Measurements from ENCODE around the gene GREB1L. TPM values are rescaled to one million over a fixed set of nuclear protein-coding genes. Genes with fewer than 3 reads are reported as not detected.

Gene GREB1L
- total RNA-seq, 2 donors from 2014 or later = 3.1 to 3.9 TPM

DNA sequence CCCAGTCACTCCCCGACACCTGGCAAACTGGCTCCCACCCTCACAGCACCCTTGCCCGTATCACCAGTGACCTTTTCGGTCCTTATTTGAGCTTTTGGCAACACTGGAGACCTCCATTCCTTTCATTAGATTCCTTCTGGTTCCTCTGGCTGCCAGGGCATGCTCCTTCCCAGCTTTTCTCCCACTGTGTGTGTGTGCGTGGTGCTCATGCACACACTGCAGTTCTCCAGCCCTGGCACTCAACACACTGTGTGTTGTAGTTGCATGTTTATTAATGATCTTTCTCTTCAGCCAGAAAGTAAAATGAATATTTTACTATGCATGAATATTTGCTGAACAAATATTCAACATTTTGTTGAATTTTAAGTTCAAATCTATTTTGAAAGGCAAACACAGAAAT, 219.4 kb downstream of the GREB1L start:
- H3K27ac Mint-ChIP-seq = no peak overlapping the region
- Histone ChIP-seq H3K9me3 (ENCODE audit: control insufficient read depth, low read length) (no peaks in the 10 kb centered on the region), H3K36me3 (ENCODE audit: control insufficient read depth, insufficient read depth, low read length) (no peaks in the 10 kb centered on the region), H3K27me3 (ENCODE audit: control insufficient read depth, insufficient read depth, low read length, poor library complexity, severe bottlenecking) (peaks cover 4% of the 10 kb centered on the region), H3K4me3 (ENCODE audit: low read length) (no peak overlapping the region), H3K27ac (ENCODE audit: low read depth, low read length) (no peak overlapping the region), H3K9ac (ENCODE audit: extremely low read depth, low read length, poor library complexity, severe bottlenecking) (no peak overlapping the region), H3K4me1 (ENCODE audit: control insufficient read depth, insufficient read depth, low read length) (no peaks in the 10 kb centered on the region)
- peaks cover 22% of the 10 kb centered on the region for H3K27me3 Mint-ChIP-seq (ENCODE audit: insufficient read depth)
- H3K36me3 Mint-ChIP-seq (ENCODE audit: low read depth) = no peaks in the 10 kb centered on the region
- H3K4me3 Mint-ChIP-seq = no peak overlapping the region
- 91 to 92% methylated on average over 3 to 4 of the region's 4 CpGs for WGBS, 2 experiments (ENCODE audit: insufficient coverage in 1 of 2, insufficient read length in 1 of 2)
- no peaks in the 10 kb centered on the region for H3K9me3 Mint-ChIP-seq
- DNase-seq = no peak
- H3K4me1 Mint-ChIP-seq = no peaks in the 10 kb centered on the region
- TF ChIP-seq, protein P1, sequence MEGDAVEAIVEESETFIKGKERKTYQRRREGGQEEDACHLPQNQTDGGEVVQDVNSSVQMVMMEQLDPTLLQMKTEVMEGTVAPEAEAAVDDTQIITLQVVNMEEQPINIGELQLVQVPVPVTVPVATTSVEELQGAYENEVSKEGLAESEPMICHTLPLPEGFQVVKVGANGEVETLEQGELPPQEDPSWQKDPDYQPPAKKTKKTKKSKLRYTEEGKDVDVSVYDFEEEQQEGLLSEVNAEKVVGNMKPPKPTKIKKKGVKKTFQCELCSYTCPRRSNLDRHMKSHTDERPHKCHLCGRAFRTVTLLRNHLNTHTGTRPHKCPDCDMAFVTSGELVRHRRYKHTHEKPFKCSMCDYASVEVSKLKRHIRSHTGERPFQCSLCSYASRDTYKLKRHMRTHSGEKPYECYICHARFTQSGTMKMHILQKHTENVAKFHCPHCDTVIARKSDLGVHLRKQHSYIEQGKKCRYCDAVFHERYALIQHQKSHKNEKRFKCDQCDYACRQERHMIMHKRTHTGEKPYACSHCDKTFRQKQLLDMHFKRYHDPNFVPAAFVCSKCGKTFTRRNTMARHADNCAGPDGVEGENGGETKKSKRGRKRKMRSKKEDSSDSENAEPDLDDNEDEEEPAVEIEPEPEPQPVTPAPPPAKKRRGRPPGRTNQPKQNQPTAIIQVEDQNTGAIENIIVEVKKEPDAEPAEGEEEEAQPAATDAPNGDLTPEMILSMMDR (conservative IDR thresholded peaks at IDR 0.05) = no peak

DNA sequence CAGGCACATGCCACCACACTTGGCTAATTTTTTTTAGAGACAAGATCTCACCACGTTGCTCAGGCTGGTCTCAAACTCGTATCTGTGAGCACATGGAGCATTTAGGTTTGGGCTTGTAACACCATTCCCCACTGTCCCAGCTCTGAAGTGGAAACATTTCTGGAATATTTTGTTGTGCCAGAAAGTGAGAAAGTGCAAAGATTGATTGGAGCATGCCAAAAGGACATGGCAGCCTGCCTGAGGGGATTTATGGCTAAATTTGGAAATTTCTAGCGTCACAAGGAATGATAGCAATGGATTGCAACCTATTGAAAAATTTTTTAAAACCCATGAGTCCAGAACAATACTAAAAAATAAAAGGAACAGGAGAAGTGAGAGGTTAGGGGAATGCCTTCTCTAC, 221.7 kb downstream of the GREB1L start:
- no peak overlapping the region for H3K9ac ChIP-seq (ENCODE audit: extremely low read depth, low read length, poor library complexity, severe bottlenecking)
- Mint-ChIP-seq H3K9me3 (no peaks in the 10 kb centered on the region), H3K4me1 (no peaks in the 10 kb centered on the region), H3K4me3 (no peak overlapping the region), H3K27ac (no peak overlapping the region), H3K27me3 (ENCODE audit: insufficient read depth) (peaks cover 43% of the 10 kb centered on the region), H3K36me3 (ENCODE audit: low read depth) (no peaks in the 10 kb centered on the region)
- H3K36me3 ChIP-seq (ENCODE audit: control insufficient read depth, insufficient read depth, low read length) = no peaks in the 10 kb centered on the region
- H3K9me3 ChIP-seq (ENCODE audit: control insufficient read depth, low read length) = no peaks in the 10 kb centered on the region
- peaks cover 7% of the 10 kb centered on the region for H3K27me3 ChIP-seq (ENCODE audit: control insufficient read depth, insufficient read depth, low read length, poor library complexity, severe bottlenecking)
- H3K4me1 ChIP-seq (ENCODE audit: control insufficient read depth, insufficient read depth, low read length) = no peaks in the 10 kb centered on the region
- TF ChIP-seq, protein P1 (conservative IDR thresholded peaks at IDR 0.05) = no peak
- no peak for DNase-seq
- no peak overlapping the region for H3K27ac ChIP-seq (ENCODE audit: low read depth, low read length)
- H3K4me3 ChIP-seq (ENCODE audit: low read length) = no peak overlapping the region
- WGBS, 2 experiments (ENCODE audit: insufficient coverage in 1 of 2, insufficient read length in 1 of 2) = 96 to 100% methylated on average over 1 to 3 of the region's 3 CpGs

DNA sequence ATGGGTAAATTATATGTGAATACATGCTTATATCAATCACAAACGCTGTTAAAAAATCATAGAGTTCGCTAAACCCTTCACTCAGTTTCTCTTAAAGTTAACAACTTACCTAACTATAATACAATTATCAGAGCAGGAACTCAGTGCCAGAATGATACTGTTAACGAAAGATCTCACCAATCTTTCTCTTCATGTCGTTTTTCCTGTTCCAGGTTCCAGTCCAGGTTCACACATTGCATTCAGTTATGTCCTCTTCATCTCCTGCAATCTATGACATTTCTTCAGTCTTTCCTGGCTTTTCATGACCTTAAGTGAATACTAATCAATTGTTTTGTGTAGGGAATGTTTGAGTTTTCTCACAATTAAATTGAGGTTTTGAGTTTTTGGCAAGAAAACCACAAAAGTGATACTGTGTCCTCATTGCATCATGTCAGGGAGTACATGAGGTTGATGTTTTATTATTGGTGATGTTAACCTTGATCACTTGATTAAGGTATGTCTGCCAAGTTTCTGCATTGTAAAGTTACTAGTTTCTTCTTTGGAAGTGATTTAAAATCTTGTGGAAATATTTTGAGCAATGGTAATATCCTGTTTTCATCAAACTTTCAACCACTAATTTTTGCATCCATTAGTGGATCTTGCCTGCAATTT, 226.6 kb downstream of the GREB1L start:
- 77 to 90% methylated on average over 3 to 4 of the region's 4 CpGs for WGBS, 2 experiments (ENCODE audit: insufficient coverage in 1 of 2, insufficient read length in 1 of 2)
- no peaks in the 10 kb centered on the region for H3K4me1 ChIP-seq (ENCODE audit: control insufficient read depth, insufficient read depth, low read length)
- peaks cover 9% of the 10 kb centered on the region for H3K27me3 ChIP-seq (ENCODE audit: control insufficient read depth, insufficient read depth, low read length, poor library complexity, severe bottlenecking)
- TF ChIP-seq, protein P1 (conservative IDR thresholded peaks at IDR 0.05) = no peak
- no peak overlapping the region for H3K9ac ChIP-seq (ENCODE audit: extremely low read depth, low read length, poor library complexity, severe bottlenecking)
- Mint-ChIP-seq H3K36me3 (ENCODE audit: low read depth) (no peaks in the 10 kb centered on the region), H3K27me3 (ENCODE audit: insufficient read depth) (peaks cover 33% of the 10 kb centered on the region), H3K4me1 (no peaks in the 10 kb centered on the region), H3K9me3 (peaks cover 2% of the 10 kb centered on the region), H3K4me3 (no peak overlapping the region), H3K27ac (no peak overlapping the region)
- H3K27ac ChIP-seq (ENCODE audit: low read depth, low read length) = no peak overlapping the region
- H3K4me3 ChIP-seq (ENCODE audit: low read length) = no peak overlapping the region
- DNase-seq = no peak
- H3K9me3 ChIP-seq (ENCODE audit: control insufficient read depth, low read length) = peaks cover 6% of the 10 kb centered on the region
- no peaks in the 10 kb centered on the region for H3K36me3 ChIP-seq (ENCODE audit: control insufficient read depth, insufficient read depth, low read length)
